ENCODE measurements around the gene NPC1L1. TPM values are rescaled to one million over a fixed set of nuclear protein-coding genes. Genes with fewer than 3 reads are reported as not detected.

Gene NPC1L1
- total and polyA plus RNA-seq, 2 of the 13 experiments (the other 11 are each of a cell fraction or from before 2014, with no cell fraction given): 4.8 to 14.5 TPM

GRCh38 chr7:44561962-44562621, 21.0 kb upstream of the NPC1L1 start (continued):
- TF ChIP-seq CTCF (CRISPR knock-in tag; IDR thresholded peaks at IDR 0.05): no peak
- TF ChIP-seq, protein P1, sequence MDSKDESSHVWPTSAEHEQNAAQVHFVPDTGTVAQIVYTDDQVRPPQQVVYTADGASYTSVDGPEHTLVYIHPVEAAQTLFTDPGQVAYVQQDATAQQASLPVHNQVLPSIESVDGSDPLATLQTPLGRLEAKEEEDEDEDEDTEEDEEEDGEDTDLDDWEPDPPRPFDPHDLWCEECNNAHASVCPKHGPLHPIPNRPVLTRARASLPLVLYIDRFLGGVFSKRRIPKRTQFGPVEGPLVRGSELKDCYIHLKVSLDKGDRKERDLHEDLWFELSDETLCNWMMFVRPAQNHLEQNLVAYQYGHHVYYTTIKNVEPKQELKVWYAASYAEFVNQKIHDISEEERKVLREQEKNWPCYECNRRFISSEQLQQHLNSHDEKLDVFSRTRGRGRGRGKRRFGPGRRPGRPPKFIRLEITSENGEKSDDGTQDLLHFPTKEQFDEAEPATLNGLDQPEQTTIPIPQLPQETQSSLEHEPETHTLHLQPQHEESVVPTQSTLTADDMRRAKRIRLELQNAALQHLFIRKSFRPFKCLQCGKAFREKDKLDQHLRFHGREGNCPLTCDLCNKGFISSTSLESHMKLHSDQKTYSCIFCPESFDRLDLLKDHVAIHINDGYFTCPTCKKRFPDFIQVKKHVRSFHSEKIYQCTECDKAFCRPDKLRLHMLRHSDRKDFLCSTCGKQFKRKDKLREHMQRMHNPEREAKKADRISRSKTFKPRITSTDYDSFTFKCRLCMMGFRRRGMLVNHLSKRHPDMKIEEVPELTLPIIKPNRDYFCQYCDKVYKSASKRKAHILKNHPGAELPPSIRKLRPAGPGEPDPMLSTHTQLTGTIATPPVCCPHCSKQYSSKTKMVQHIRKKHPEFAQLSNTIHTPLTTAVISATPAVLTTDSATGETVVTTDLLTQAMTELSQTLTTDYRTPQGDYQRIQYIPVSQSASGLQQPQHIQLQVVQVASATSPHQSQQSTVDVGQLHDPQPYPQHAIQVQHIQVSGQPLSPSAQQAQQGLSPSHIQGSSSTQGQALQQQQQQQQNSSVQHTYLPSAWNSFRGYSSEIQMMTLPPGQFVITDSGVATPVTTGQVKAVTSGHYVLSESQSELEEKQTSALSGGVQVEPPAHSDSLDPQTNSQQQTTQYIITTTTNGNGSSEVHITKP (CRISPR knock-in tag; IDR thresholded peaks at IDR 0.05; ENCODE audit: low read depth): 0 out of 2 replicates have a peak, but pooled peaks have one; percentile 45
- TF ChIP-seq PHB2 (IDR thresholded peaks at IDR 0.05; ENCODE audit: partially characterized antibody): no peak
- TF ChIP-seq ZNF510 (CRISPR knock-in tag; IDR thresholded peaks at IDR 0.05; ENCODE audit: low read depth): no peak
- TF ChIP-seq NR2F2 (IDR thresholded peaks at IDR 0.05; ENCODE audit: borderline replicate concordance, low read depth): no peak
- no peak for TF ChIP-seq ZNF101 (CRISPR knock-in tag; IDR thresholded peaks at IDR 0.05; ENCODE audit: borderline replicate concordance, low read depth)
- TF ChIP-seq ZBTB49 (CRISPR knock-in tag; IDR thresholded peaks at IDR 0.05; ENCODE audit: borderline replicate concordance): no peak
- TF ChIP-seq ZNF747 (CRISPR knock-in tag; IDR thresholded peaks at IDR 0.05; ENCODE audit: borderline replicate concordance): no peak
- 0 out of 2 replicates have a peak, but pooled peaks have one; percentile 23 for TF ChIP-seq ERF (CRISPR knock-in tag; IDR thresholded peaks at IDR 0.05)
- TF ChIP-seq, protein P2, sequence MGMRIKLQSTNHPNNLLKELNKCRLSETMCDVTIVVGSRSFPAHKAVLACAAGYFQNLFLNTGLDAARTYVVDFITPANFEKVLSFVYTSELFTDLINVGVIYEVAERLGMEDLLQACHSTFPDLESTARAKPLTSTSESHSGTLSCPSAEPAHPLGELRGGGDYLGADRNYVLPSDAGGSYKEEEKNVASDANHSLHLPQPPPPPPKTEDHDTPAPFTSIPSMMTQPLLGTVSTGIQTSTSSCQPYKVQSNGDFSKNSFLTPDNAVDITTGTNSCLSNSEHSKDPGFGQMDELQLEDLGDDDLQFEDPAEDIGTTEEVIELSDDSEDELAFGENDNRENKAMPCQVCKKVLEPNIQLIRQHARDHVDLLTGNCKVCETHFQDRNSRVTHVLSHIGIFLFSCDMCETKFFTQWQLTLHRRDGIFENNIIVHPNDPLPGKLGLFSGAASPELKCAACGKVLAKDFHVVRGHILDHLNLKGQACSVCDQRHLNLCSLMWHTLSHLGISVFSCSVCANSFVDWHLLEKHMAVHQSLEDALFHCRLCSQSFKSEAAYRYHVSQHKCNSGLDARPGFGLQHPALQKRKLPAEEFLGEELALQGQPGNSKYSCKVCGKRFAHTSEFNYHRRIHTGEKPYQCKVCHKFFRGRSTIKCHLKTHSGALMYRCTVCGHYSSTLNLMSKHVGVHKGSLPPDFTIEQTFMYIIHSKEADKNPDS (CRISPR knock-in tag; IDR thresholded peaks at IDR 0.05): no peak
- peak; percentile 75; the same call in 1 of the 2 replicates for TF ChIP-seq KDM3A (CRISPR knock-in tag; IDR thresholded peaks at IDR 0.05; ENCODE audit: low read depth)
- TF ChIP-seq ZNF44 (CRISPR knock-in tag; IDR thresholded peaks at IDR 0.05): no peak
- no peak for TF ChIP-seq GABPA (IDR thresholded peaks at IDR 0.05; ENCODE audit: low read depth, low read length)
- peak; percentile 18; the same call in 1 of the 2 replicates for TF ChIP-seq GABPA (CRISPR knock-in tag; IDR thresholded peaks at IDR 0.05; ENCODE audit: low read depth)
- TF ChIP-seq ZZZ3 (CRISPR knock-in tag; IDR thresholded peaks at IDR 0.05; ENCODE audit: borderline replicate concordance): no peak

Measured in HepG2 (cell line).